HL-60/S4 treated with retinoic acid at 250 ng/mL for 4 days and 3 days (cell line): ENCODE results near the gene SLCO3A1.

ENCODE experiments used
- in situ Hi-C: fragments of 300-500 bp; cut with MboI; formaldehyde crosslinking; loops from 2 replicates; pipeline ENCODE4 v1.7.0; 2022; ENCODE audit warnings: low sequenced_read_pairs

The SLCO3A1 gene

GRCh38 chr15:91936182-91936775, 82.8 kb downstream of the SLCO3A1 start:
- in situ Hi-C loops = no loop called here

GRCh38 chr15:91936927-91937326, 83.4 kb downstream of the SLCO3A1 start:
- in situ Hi-C loops = no loop called here

- in situ Hi-C loops = no loop called here
Measured at GRCh38 chr15:91938136-91938535, 84.6 kb downstream of the SLCO3A1 start.

GRCh38 chr15:91939403-91939831, 85.9 kb downstream of the SLCO3A1 start:
- in situ Hi-C loops = no loop called here

GRCh38 chr15:91940496-91941381, 87.2 kb downstream of the SLCO3A1 start:
- in situ Hi-C loops = loop anchor here (10.0 kb wide), 1 partner anchor 76 kb away; no protein-coding TSS in a partner anchor

GRCh38 chr15:91941871-91942658, 88.6 kb downstream of the SLCO3A1 start:
- in situ Hi-C loops = loop anchor here (10.0 kb wide), 1 partner anchor 77 kb away; no protein-coding TSS in a partner anchor

- in situ Hi-C loops = loop anchor here (10.0 kb wide), 1 partner anchor 78 kb away; no protein-coding TSS in a partner anchor
Measured at GRCh38 chr15:91942720-91943394, 89.3 kb downstream of the SLCO3A1 start.

GRCh38 chr15:91944331-91944730, 90.8 kb downstream of the SLCO3A1 start:
- in situ Hi-C loops = loop anchor here (10.0 kb wide), 1 partner anchor 80 kb away; no protein-coding TSS in a partner anchor

- in situ Hi-C loops = loop anchor here (10.0 kb wide), 1 partner anchor 81 kb away; no protein-coding TSS in a partner anchor
Measured at GRCh38 chr15:91945385-91945784, 91.9 kb downstream of the SLCO3A1 start.

GRCh38 chr15:91946075-91946474, 92.6 kb downstream of the SLCO3A1 start:
- in situ Hi-C loops = loop anchor here (10.0 kb wide), 1 partner anchor 81 kb away; no protein-coding TSS in a partner anchor

- in situ Hi-C loops = loop anchor here (10.0 kb wide), 1 partner anchor 82 kb away; no protein-coding TSS in a partner anchor
Measured at GRCh38 chr15:91946581-91947292, 93.2 kb downstream of the SLCO3A1 start.

GRCh38 chr15:91947293-91947679, 93.8 kb downstream of the SLCO3A1 start:
- in situ Hi-C loops = loop anchor here (10.0 kb wide), 1 partner anchor 82 kb away; no protein-coding TSS in a partner anchor

GRCh38 chr15:91947683-91948608, 94.4 kb downstream of the SLCO3A1 start:
- in situ Hi-C loops = loop anchor here (10.0 kb wide), 1 partner anchor 83 kb away; no protein-coding TSS in a partner anchor

GRCh38 chr15:91949361-91949760, 95.9 kb downstream of the SLCO3A1 start:
- in situ Hi-C loops = loop anchor here (10.0 kb wide), 1 partner anchor 85 kb away; no protein-coding TSS in a partner anchor

GRCh38 chr15:91950054-91950453, 96.5 kb downstream of the SLCO3A1 start:
- in situ Hi-C loops = no loop called here

- in situ Hi-C loops = no loop called here
Measured at GRCh38 chr15:91950631-91951329, 97.3 kb downstream of the SLCO3A1 start.

GRCh38 chr15:91952216-91952615, 98.7 kb downstream of the SLCO3A1 start:
- in situ Hi-C loops = no loop called here

GRCh38 chr15:91953432-91953831, 99.9 kb downstream of the SLCO3A1 start:
- in situ Hi-C loops = no loop called here
